Aorta (tissue), 5 donors: ENCODE results near the gene TRIM51. TPM values are rescaled to one million over a fixed set of nuclear protein-coding genes. Genes with fewer than 3 reads are reported as not detected.
"Not testable (repeated sequence)": the region's sequence is repeated elsewhere in the genome, so short reads cannot be mapped to it uniquely, and the experiment has no call there.

Experiments
- ATAC-seq: fragments of 200-7000 bp; cut with Tn5 transposase; one replicate; pipeline ENCODE4 v1.9.1; 2022; ENCODE audit warnings: moderate library complexity; ENCODE audit not compliant: low FRiP score
- DNase-seq, 2 donors: peaks; one replicate each; pipeline ENCODE4 v3.0.0-alpha.2; 2020
- H3K27ac ChIP-seq, 2 donors: one replicate each; pipeline ENCODE4 v1.5.1; 2013; ENCODE audit warnings: low read length in 2 of 2, mild to moderate bottlenecking in 2 of 2, moderate library complexity in 2 of 2, control low read depth in 1 of 2, inconsistent platforms in 1 of 2, low read depth in 1 of 2
- H3K27me3 ChIP-seq, 2 donors: one replicate each; pipeline ENCODE4 v1.6.1; 2013; ENCODE audit warnings: control low read depth in 1 of 2, low read length in 1 of 2, mild to moderate bottlenecking in 1 of 2, moderate library complexity in 1 of 2; ENCODE audit not compliant: insufficient read depth in 2 of 2, control insufficient read depth in 1 of 2
- H3K36me3 ChIP-seq, 2 donors: one replicate each; pipeline ENCODE4 v1.6.1; 2013; ENCODE audit warnings: control low read depth in 1 of 2, low read length in 1 of 2, mild to moderate bottlenecking in 1 of 2; ENCODE audit not compliant: insufficient read depth in 2 of 2, control insufficient read depth in 1 of 2
- H3K4me1 ChIP-seq, 2 donors: one replicate each; pipeline ENCODE4 v1.6.1; 2013; ENCODE audit warnings: low read length in 2 of 2, control low read depth in 1 of 2, mild to moderate bottlenecking in 1 of 2, moderate library complexity in 1 of 2; ENCODE audit not compliant: insufficient read depth in 2 of 2, control insufficient read depth in 1 of 2
- H3K4me3 ChIP-seq, 2 donors: one replicate each; pipeline ENCODE4 v1.5.1; 2013; ENCODE audit warnings: low read length in 2 of 2, control low read depth in 1 of 2, mild to moderate bottlenecking in 1 of 2
- H3K9me3 ChIP-seq: one replicate; pipeline ENCODE4 v1.6.1; 2013; ENCODE audit warnings: mild to moderate bottlenecking, low read length; ENCODE audit not compliant: control insufficient read depth
- WGBS, 2 donors: extraction: QIAGEN DNeasy Blood & Tissue Kit; methylation state at CpG; one replicate each; pipeline ENCODE4 v1.1.7; 2013; 5-methylcytosine and 5-hydroxymethylcytosine counted together
- intact Hi-C, 2 donors: fragments of 100-400 bp; cut with DNase I; formaldehyde crosslinking; loops; one replicate each; pipeline versions ENCODE4 v1.14.2 to v1.15.0; 2022
- polyA plus RNA-seq, 2 donors: library from polyadenylated mRNA; stranded (reverse); fragments of 200-250 nt; gene quantifications; one replicate each; pipeline ENCODE4 v1.2.3, GENCODE V29; 2013
- total RNA-seq, 2 donors: library from RNA; stranded (reverse); fragmentation: NEBNext Ultra II Directional; extraction: Animal tissue kit (Norgen Biotek cat#: 25700); gene quantifications; one replicate each; pipeline ENCODE4 v1.2.1, GENCODE V29; 2021
- donor health status: healthy with polysubstance abuse.
- donor health status: Bipolar disorder and iron deficiency.
- donor health status: DM: no; HTN: no; CAD: no.
- donor health status: DM: no; HTN: no; CAD: no.
- donor health status: DM: yes; HTN: yes; CAD: no.

The TRIM51 gene
- total and polyA plus RNA-seq, 4 donors: not detected

DNA sequence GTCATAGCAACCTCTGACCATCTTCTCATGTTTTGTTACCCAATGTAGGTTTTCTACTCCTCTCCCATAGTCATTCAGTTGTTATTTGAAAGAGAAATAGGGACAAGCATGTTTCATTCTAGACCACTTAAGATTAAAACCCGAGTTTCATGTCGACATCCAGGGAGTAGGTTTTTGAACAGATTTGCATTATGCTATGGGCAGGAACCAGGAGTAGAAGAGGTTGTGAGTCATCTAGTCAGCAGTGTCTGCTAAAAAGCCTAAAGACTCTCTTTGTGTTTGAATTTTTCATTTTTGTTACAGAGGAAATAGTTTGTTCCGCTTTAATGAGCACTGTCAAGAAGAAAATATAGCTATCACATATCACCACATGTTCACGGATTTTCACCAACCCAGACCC lies 1.9 kb downstream of the TRIM51 start:
- H3K27me3 ChIP-seq, intact Hi-C loops, H3K4me3 ChIP-seq, H3K9me3 ChIP-seq, H3K36me3 ChIP-seq, DNase-seq, ATAC-seq, H3K4me1 ChIP-seq, H3K27ac ChIP-seq: not testable (repeated sequence)
- WGBS, 2 donors: 78 to 81% methylated on average over 4 of the region's 4 CpGs

DNA sequence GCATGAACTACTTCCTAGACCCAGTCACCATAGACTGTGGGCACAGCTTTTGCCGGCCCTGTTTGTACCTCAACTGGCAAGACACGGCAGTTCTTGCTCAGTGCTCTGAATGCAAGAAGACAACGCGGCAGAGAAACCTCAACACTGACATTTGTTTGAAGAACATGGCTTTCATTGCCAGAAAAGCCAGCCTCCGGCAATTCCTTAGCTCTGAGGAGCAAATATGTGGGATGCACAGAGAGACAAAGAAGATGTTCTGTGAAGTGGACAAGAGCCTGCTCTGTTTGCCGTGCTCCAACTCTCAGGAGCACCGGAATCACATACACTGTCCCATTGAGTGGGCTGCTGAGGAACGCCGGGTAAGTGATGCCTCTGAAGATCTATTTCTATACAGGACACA lies 2.4 kb downstream of the TRIM51 start:
- H3K36me3 ChIP-seq, H3K27me3 ChIP-seq, H3K4me1 ChIP-seq, intact Hi-C loops, DNase-seq, H3K27ac ChIP-seq, H3K4me3 ChIP-seq, ATAC-seq, H3K9me3 ChIP-seq: not testable (repeated sequence)
- WGBS, 2 donors: 81 to 85% methylated on average over 9 of the region's 9 CpGs

DNA sequence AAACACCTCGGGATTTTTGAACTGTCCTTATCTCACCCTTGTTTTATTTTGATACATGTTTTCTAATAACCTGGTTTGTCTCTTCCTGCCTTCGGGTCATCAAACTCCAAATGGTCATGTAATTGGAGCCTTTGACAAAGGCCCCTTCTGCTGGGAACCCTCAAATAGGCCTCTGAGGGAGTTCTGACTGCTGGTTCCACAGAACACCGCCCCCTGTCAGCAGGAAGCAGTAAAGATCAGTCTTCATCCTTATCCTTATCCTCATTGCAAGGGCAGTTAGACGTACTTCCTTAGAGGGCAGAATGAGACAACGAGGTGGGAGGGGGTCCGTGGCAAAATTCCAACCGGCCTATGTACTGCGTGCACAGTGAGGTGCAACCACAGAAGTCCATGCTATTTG lies 12.1 kb downstream of the TRIM51 start:
- WGBS, 2 donors: 54 to 55% methylated on average over 8 of the region's 8 CpGs
- H3K27ac ChIP-seq: no peak overlapping the region
- H3K36me3 ChIP-seq: no peaks in the 10 kb centered on the region
- H3K4me3 ChIP-seq: no peak overlapping the region
- H3K27me3 ChIP-seq: no peaks in the 10 kb centered on the region
- DNase-seq: no peak
- intact Hi-C loops: no loop called here
- no peak for ATAC-seq
- peaks cover 2% of the 10 kb centered on the region for H3K9me3 ChIP-seq
- no peaks in the 10 kb centered on the region for H3K4me1 ChIP-seq

DNA sequence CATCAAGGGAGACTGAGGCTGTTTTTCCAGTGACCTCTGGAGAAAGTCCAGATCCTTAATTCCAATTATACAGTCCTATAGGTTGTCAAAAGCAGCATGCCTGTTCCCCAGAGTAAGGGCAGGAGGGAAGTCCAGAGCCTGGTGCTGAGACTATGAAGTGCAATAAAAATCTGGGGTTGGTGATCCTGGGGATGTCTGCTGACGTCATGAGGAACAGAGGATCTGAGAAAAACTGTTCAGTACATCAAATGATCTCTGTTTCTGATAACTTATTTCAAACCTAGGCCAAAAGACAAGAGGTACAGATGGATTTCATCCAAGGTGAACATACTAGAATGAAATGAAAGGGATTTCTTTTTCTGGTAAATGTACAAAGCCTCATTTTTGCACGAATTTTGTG lies 19.2 kb downstream of the TRIM51 start:
- Histone ChIP-seq H3K9me3 (no peaks in the 10 kb centered on the region), H3K36me3 (no peaks in the 10 kb centered on the region), H3K27ac (no peak overlapping the region), H3K4me1 (no peaks in the 10 kb centered on the region), H3K27me3 (no peaks in the 10 kb centered on the region), H3K4me3 (no peak overlapping the region)
- WGBS, 2 donors: 24 to 27% methylated on average over 2 of the region's 2 CpGs
- ATAC-seq (no peak), DNase-seq (no peak)
- intact Hi-C loops: no loop called here

DNA sequence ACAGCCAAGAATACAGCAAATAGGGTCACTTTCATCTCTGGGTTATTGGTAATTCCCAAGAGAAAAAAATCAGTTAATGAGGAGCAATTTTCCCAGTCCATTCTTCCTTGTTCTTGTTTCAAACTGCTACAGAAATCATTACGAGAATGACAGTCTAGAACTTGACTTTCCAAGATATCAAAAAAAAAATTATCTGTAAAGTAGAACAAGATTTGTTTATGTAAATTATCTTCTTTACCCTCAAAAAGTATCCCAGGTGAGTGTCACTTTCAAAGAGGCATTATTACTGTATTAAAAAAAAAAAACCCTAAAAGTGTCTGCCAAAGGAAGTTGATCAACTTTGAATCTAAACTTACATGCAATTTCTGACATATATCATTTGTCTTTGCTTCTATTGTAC lies 31.4 kb downstream of the TRIM51 start, which contains the start of gene OR5W2:
Gene OR5W2, minus strand, starts transcription at position 101 of the 400 bp plus-strand sequence. Its CDS starts 0 bp downstream, at position 101.
- intact Hi-C loops: no loop called here
- 35 to 64% methylated on average over 1 of the region's 1 CpG for WGBS, 2 donors
- H3K4me3 ChIP-seq: no peak within 1 kb of the TSS
- no peaks in the 10 kb centered on the region for H3K9me3 ChIP-seq
- H3K27me3 ChIP-seq: no peaks in the 10 kb centered on the region
- H3K27ac ChIP-seq: no peak within 1 kb of the TSS
- no peaks in the 10 kb centered on the region for H3K4me1 ChIP-seq
- H3K36me3 ChIP-seq: no peaks in the 10 kb centered on the region
- ATAC-seq: no peak
- DNase-seq: no peak

DNA sequence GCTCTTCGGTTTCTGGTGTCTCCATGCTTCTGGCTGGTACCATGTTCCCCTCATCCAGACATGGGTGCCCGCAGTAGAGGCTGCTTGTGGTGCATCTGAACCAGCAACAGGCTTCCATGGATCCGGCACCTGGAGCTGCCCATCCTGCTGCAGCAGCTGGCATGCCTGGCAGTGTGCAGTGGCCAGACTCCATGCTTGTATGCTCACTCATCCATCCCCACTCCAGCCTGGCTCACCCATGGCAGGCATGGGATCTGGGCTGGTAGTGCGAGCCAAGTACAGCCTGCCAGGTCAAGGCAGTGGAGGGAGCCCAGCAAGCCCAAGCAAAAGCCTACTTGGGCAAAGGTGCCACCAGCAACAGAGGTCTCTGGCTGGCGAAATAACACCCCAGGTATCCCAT lies 37.4 kb downstream of the TRIM51 start:
- no peak overlapping the region for H3K27ac ChIP-seq
- ATAC-seq (no peak), DNase-seq (peak in 1 of 2 donors; percentile 29)
- no peaks in the 10 kb centered on the region for H3K36me3 ChIP-seq
- H3K9me3 ChIP-seq: no peaks in the 10 kb centered on the region
- intact Hi-C loops: no loop called here
- WGBS, 2 donors: 77 to 79% methylated on average over 5 of the region's 5 CpGs
- no peaks in the 10 kb centered on the region for H3K27me3 ChIP-seq
- no peak overlapping the region for H3K4me3 ChIP-seq
- no peaks in the 10 kb centered on the region for H3K4me1 ChIP-seq

DNA sequence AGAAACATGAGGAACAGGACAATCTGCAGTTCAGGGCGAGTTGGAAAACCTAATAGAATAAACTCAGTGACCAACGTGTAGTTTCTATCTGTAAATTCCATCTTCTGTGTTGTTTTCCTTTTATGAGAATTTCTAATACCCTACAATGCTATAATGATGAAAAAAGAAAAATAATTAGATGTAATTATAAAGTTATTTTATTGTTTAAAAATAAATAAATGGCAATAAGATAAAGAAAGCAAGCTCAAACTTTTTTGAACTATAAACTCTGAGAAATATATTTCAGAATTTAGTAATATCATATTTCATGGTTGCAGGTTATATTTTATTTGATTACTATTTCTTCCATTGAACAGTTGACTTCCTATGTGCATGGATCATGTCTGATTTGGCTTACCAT lies 53.2 kb downstream of the TRIM51 start, which contains the start of gene OR5I1:
Gene OR5I1, minus strand, starts transcription at position 101 of the 400 bp plus-strand sequence. Its CDS starts 0 bp downstream, at position 101.
- Histone ChIP-seq H3K4me3 (no peak within 1 kb of the TSS), H3K27me3 (no peaks in the 10 kb centered on the region), H3K4me1 (no peaks in the 10 kb centered on the region), H3K36me3 (no peaks in the 10 kb centered on the region), H3K27ac (no peak within 1 kb of the TSS), H3K9me3 (no peaks in the 10 kb centered on the region)
- intact Hi-C loops: no loop called here
- DNase-seq (no peak), ATAC-seq (no peak)
- WGBS, 2 donors: 64 to 68% methylated on average over 2 of the region's 2 CpGs

Other genes starting within 250 kb of the TRIM51 start
- not detected for gene OR4P4, start 248.2 kb upstream of the TRIM51 start, total RNA-seq
- gene OR4P4, start 248.2 kb upstream of the TRIM51 start, polyA plus RNA-seq: not detected
- not detected for gene OR4S2, start 235.0 kb upstream of the TRIM51 start, total RNA-seq
- gene OR4S2, start 235.0 kb upstream of the TRIM51 start, polyA plus RNA-seq: 1 to 10 TPM in 1 of 2 donors, not detected in 1; 2.0 TPM
- not detected for gene OR4C6, start 221.1 kb upstream of the TRIM51 start, total RNA-seq
- gene OR4C6, start 221.1 kb upstream of the TRIM51 start, polyA plus RNA-seq: not detected
- not detected for gene OR5D13, start 109.9 kb upstream of the TRIM51 start, total RNA-seq
- not detected for gene OR5D13, start 109.9 kb upstream of the TRIM51 start, polyA plus RNA-seq
- not detected for gene OR5D14, start 87.7 kb upstream of the TRIM51 start, total RNA-seq
- not detected for gene OR5D14, start 87.7 kb upstream of the TRIM51 start, polyA plus RNA-seq
- gene OR5L1, start 71.9 kb upstream of the TRIM51 start, total RNA-seq: not detected
- gene OR5L1, start 71.9 kb upstream of the TRIM51 start, polyA plus RNA-seq: not detected
- not detected for gene OR5D18, start 63.7 kb upstream of the TRIM51 start, total RNA-seq
- gene OR5D18, start 63.7 kb upstream of the TRIM51 start, polyA plus RNA-seq: not detected
- not detected for gene OR5L2, start 56.1 kb upstream of the TRIM51 start, total RNA-seq
- not detected for gene OR5L2, start 56.1 kb upstream of the TRIM51 start, polyA plus RNA-seq
- not detected for gene OR5D16, start 44.5 kb upstream of the TRIM51 start, total RNA-seq
- gene OR5D16, start 44.5 kb upstream of the TRIM51 start, polyA plus RNA-seq: not detected
- gene OR5W2, start 31.3 kb downstream of the TRIM51 start, total RNA-seq: not detected
- gene OR5W2, start 31.3 kb downstream of the TRIM51 start, polyA plus RNA-seq: not detected
- not detected for gene OR5I1, start 53.1 kb downstream of the TRIM51 start, total RNA-seq
- gene OR5I1, start 53.1 kb downstream of the TRIM51 start, polyA plus RNA-seq: not detected
- not detected for gene OR10AG1, start 86.6 kb downstream of the TRIM51 start, total RNA-seq
- not detected for gene OR10AG1, start 86.6 kb downstream of the TRIM51 start, polyA plus RNA-seq
- gene OR5F1, start 111.3 kb downstream of the TRIM51 start, total RNA-seq: not detected
- gene OR5F1, start 111.3 kb downstream of the TRIM51 start, polyA plus RNA-seq: not detected
- not detected for gene OR5AS1, start 144.4 kb downstream of the TRIM51 start, total RNA-seq
- under 1 TPM in 1 of 2 donors, not detected in 1; under 0.01 TPM for gene OR5AS1, start 144.4 kb downstream of the TRIM51 start, polyA plus RNA-seq
- gene OR8I2, start 210.0 kb downstream of the TRIM51 start, total RNA-seq: not detected
- not detected for gene OR8I2, start 210.0 kb downstream of the TRIM51 start, polyA plus RNA-seq
- not detected for gene OR8H2, start 220.4 kb downstream of the TRIM51 start, total RNA-seq
- gene OR8H2, start 220.4 kb downstream of the TRIM51 start, polyA plus RNA-seq: not detected
- not detected for gene OR8H3, start 239.1 kb downstream of the TRIM51 start, total RNA-seq
- gene OR8H3, start 239.1 kb downstream of the TRIM51 start, polyA plus RNA-seq: not detected